ENCODE measurements around the gene CSNK1E. TPM values are rescaled to one million over a fixed set of nuclear protein-coding genes. Genes with fewer than 3 reads are reported as not detected.
A peak's percentile ranks its signal among the peaks of the same experiment; 100 is the strongest.

CSNK1E gene
- total and polyA plus RNA-seq, 9 donors: 68.8 to 136 (median 112) TPM

DNA sequence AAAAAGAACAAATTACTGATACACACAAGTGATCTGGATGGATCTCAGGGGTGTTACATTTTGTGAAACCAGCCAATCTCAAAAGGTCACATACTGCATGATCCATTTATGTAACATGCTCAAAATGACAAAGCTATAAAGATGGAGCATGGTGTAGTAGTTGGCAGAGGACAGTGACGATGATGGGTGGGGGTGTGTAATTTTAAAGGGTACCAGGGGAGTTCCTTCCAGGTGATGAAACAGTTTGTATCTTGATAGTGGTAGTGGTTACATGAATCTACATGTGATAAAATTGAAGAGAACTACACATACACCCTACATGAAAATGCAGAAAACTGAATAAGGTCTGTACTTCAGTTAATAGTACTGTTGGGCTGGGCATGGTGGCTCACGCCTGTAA, 61.5 kb downstream of the CSNK1E start:
- Histone ChIP-seq H3K27ac (ENCODE audit: low read length) (no peak overlapping the region), H3K4me3 (ENCODE audit: low read length) (no peak overlapping the region), H3K27me3 (ENCODE audit: control insufficient read depth, insufficient read depth, low read length) (no peaks in the 10 kb centered on the region), H3K4me1 (ENCODE audit: control insufficient read depth, insufficient read depth, low read length) (peaks cover 51% of the 10 kb centered on the region), H3K36me3 (ENCODE audit: control insufficient read depth, insufficient read depth, low read length) (peaks cover 3% of the 10 kb centered on the region), H3K9me3 (replicated peaks; ENCODE audit: control insufficient read depth, low read depth, low read length) (no peaks in the 10 kb centered on the region)
- no peak for DNase-seq
- WGBS (ENCODE audit: insufficient coverage): no CpG with 5 or more reads among the region's 2 CpGs

DNA sequence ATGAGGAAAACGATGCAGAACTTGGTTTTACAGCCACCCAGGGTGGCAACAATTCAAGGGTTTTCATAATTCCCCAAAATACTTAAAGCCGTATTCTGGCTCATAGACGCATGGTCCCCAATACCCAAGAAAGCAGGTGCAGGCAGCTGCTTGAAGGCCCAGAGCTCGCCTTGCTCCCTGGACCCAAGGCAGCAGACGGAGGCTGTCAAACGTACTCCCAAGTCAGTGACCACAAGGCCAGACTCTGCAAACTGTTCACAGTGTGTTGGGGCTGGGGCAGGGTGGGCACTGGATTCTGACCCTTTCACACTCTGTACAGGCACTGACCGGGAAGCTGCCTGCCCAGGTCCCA, 65.9 kb downstream of the CSNK1E start:
- 44% methylated on average over 5 of the region's 7 CpGs for WGBS (ENCODE audit: insufficient coverage)
- DNase-seq: no peak
- Histone ChIP-seq H3K9me3 (replicated peaks; ENCODE audit: control insufficient read depth, low read depth, low read length) (peaks cover 7% of the 10 kb centered on the region), H3K36me3 (ENCODE audit: control insufficient read depth, insufficient read depth, low read length) (peaks cover 21% of the 10 kb centered on the region), H3K27ac (ENCODE audit: low read length) (no peak overlapping the region), H3K4me1 (ENCODE audit: control insufficient read depth, insufficient read depth, low read length) (peaks cover 31% of the 10 kb centered on the region), H3K27me3 (ENCODE audit: control insufficient read depth, insufficient read depth, low read length) (no peaks in the 10 kb centered on the region), H3K4me3 (ENCODE audit: low read length) (no peak overlapping the region)

DNA sequence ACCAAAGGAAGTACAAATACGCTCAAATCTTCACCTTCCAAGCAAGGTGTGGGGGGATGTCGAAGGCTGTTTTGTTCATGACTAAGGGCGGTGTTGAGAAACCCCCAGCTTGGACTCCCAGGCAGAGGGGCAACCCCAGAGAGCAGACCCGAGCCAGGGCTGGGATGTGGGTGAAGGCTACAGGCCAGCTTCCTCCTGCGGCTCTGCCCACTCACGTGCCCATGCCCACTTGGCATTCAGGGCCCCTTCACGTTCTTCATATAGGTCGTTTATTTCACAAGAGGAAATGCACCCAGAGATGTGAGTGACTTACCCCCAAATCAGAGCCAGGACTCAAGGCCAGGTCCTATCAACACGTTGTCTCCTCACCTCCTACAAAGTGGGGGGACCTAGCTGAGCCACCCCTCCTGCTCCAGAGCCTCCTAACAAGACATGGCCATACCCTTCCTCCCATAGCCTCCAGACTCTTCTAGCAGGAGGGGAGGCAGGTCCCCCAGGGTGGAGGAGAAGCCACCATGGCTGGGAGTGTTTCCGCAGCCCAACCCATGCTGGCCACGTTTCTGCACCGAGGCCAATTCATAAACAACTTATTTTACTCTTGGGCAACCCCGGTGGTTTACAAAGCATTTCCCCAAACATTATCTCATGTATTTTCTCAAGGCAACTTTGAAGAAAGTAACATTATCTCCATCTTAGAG, 66.4 kb downstream of the CSNK1E start:
- H3K4me1 ChIP-seq (ENCODE audit: control insufficient read depth, insufficient read depth, low read length): peaks cover 36% of the 10 kb centered on the region
- H3K4me3 ChIP-seq (ENCODE audit: low read length): no peak overlapping the region
- peaks cover 26% of the 10 kb centered on the region for H3K36me3 ChIP-seq (ENCODE audit: control insufficient read depth, insufficient read depth, low read length)
- peaks cover 7% of the 10 kb centered on the region for H3K9me3 ChIP-seq (replicated peaks; ENCODE audit: control insufficient read depth, low read depth, low read length)
- DNase-seq: no peak
- no peaks in the 10 kb centered on the region for H3K27me3 ChIP-seq (ENCODE audit: control insufficient read depth, insufficient read depth, low read length)
- WGBS (ENCODE audit: insufficient coverage): 89% methylated on average over 6 of the region's 13 CpGs
- H3K27ac ChIP-seq (ENCODE audit: low read length): no peak overlapping the region

DNA sequence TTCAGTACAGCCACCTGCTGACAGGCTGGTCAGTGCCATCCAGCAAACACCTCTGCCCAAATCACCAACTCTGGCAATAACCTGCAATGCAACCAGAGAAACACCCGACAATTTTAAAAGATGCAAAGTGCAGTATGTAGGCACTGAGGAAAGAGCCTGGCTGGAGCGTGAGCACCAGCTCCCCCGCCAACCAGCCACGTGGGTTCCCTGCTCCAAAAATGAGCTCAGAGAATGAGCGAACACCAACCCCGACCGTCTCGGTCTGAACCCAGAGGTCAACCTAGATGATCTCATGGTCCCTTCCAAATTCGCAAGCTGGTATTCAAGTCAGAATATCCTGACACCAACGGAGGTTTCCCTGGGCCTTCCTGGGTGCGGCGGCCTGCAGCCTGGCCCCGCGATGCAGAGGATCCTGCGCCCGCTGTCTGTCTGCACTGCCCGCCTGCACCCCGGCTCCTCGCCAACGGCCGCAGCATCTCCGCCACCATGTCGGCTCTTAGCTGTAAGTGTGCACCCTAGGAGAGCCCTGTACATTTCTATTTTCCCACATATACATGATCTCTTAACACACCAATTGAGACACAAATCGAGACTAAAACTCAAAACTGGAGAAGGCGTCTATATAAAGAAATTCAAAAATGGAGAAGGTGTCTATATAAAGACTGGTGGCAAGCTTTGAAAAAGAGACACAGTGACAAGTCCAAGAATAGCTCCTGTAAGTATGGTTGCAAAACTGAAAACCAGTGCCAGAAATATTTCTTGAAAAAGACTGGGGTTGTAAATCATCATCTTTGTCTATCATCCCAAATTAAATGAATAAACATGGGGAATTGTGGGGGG, 67.2 kb downstream of the CSNK1E start:
- Histone ChIP-seq H3K9me3 (replicated peaks; ENCODE audit: control insufficient read depth, low read depth, low read length) (peaks cover 7% of the 10 kb centered on the region), H3K4me1 (ENCODE audit: control insufficient read depth, insufficient read depth, low read length) (peaks cover 36% of the 10 kb centered on the region), H3K27ac (ENCODE audit: low read length) (no peak overlapping the region), H3K36me3 (ENCODE audit: control insufficient read depth, insufficient read depth, low read length) (peaks cover 33% of the 10 kb centered on the region), H3K27me3 (ENCODE audit: control insufficient read depth, insufficient read depth, low read length) (no peaks in the 10 kb centered on the region), H3K4me3 (ENCODE audit: low read length) (no peak overlapping the region)
- DNase-seq: no peak
- WGBS (ENCODE audit: insufficient coverage): 93% methylated on average over 23 of the region's 25 CpGs

DNA sequence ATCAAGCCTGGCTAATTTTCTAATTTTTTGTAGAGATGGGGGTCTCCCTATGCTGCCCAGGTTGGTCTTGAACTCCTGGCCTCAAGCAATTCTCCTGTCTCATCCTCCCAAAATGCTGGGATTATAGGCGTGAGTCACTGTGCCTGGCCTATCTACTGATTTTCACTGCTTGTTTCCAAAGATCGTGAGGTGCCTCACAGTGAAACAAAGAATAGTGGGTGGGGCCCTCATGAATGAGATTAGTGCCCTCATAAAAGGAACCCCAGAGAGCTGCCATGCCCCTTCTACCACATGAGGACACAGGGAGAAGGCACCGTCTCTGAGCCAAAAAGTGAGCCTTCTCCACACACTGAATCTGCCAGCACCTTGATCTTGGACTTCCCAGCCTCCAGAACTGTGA, 67.9 kb downstream of the CSNK1E start:
- Histone ChIP-seq H3K4me3 (ENCODE audit: low read length) (no peak overlapping the region), H3K9me3 (replicated peaks; ENCODE audit: control insufficient read depth, low read depth, low read length) (peaks cover 7% of the 10 kb centered on the region), H3K4me1 (ENCODE audit: control insufficient read depth, insufficient read depth, low read length) (peaks cover 38% of the 10 kb centered on the region), H3K36me3 (ENCODE audit: control insufficient read depth, insufficient read depth, low read length) (peaks cover 40% of the 10 kb centered on the region), H3K27me3 (ENCODE audit: control insufficient read depth, insufficient read depth, low read length) (no peaks in the 10 kb centered on the region), H3K27ac (ENCODE audit: low read length) (no peak overlapping the region)
- DNase-seq: no peak
- WGBS (ENCODE audit: insufficient coverage): 100% methylated on average over 1 of the region's 3 CpGs

DNA sequence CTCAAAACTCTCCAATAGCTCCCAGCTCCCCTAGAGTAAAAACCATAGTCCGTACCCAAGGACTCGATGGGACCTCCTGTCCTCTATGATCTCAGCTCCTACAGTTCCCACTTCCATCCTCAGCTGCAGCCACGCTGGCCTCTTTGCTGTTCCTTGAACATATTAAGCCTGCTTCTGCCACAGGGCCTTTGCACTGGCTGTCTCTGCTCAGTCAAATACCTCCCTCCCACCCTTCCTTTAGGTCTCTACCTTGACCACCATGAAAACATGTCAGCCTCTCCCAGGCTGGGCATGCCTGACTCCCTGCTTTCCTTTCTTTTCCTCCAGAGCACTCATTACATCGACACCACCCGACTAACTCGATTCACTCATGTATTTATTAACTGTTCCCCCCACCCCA, 69.0 kb downstream of the CSNK1E start:
- Histone ChIP-seq H3K27me3 (ENCODE audit: control insufficient read depth, insufficient read depth, low read length) (no peaks in the 10 kb centered on the region), H3K27ac (ENCODE audit: low read length) (no peak overlapping the region), H3K36me3 (ENCODE audit: control insufficient read depth, insufficient read depth, low read length) (peaks cover 51% of the 10 kb centered on the region), H3K4me3 (ENCODE audit: low read length) (no peak overlapping the region), H3K9me3 (replicated peaks; ENCODE audit: control insufficient read depth, low read depth, low read length) (peaks cover 7% of the 10 kb centered on the region), H3K4me1 (ENCODE audit: control insufficient read depth, insufficient read depth, low read length) (peaks cover 48% of the 10 kb centered on the region)
- 97% methylated on average over 6 of the region's 6 CpGs for WGBS (ENCODE audit: insufficient coverage)
- no peak for DNase-seq

DNA sequence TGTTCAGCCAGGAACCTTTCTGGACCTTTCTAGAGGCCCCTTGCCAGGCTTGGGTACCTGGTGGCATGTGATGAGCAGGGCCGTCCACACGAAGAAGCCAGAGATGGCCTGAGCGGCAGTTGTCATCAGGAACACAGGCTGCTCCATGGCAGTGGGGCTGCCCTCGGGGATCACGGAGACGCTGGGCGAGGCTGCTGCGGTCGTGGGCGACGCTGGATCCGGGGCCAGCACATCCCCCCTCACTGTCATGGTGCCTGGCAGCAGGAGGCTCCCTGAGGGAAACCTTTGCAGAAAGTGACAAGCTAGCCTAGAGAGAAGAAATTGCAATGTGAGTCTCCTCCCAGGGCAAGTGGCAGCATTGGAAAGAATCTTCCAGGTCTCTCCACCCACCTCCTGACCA, 69.5 kb downstream of the CSNK1E start:
- H3K36me3 ChIP-seq (ENCODE audit: control insufficient read depth, insufficient read depth, low read length): peaks cover 51% of the 10 kb centered on the region
- no peak overlapping the region for H3K4me3 ChIP-seq (ENCODE audit: low read length)
- peaks cover 53% of the 10 kb centered on the region for H3K4me1 ChIP-seq (ENCODE audit: control insufficient read depth, insufficient read depth, low read length)
- 82% methylated on average over 4 of the region's 12 CpGs for WGBS (ENCODE audit: insufficient coverage)
- H3K27ac ChIP-seq (ENCODE audit: low read length): no peak overlapping the region
- H3K27me3 ChIP-seq (ENCODE audit: control insufficient read depth, insufficient read depth, low read length): no peaks in the 10 kb centered on the region
- DNase-seq: no peak
- peaks cover 7% of the 10 kb centered on the region for H3K9me3 ChIP-seq (replicated peaks; ENCODE audit: control insufficient read depth, low read depth, low read length)

DNA sequence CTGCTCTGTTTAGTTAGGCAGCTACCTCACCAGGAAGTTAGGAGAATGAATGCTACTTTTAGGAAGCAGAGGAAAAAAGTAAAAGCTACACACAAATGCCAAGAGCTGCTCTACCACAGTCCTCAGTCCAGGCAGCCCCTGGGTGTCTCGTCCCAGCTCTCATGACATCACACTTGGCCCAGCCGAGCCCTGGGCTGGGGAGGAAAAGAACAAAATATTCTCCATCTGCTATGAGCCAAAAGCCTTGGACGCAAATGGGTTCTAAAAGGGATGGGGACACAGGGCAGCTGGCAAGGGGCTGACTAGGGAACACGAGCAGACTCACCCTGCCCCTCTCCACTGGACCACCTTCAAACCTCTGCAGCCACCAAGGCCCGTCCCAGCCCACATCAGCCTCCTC, 70.5 kb downstream of the CSNK1E start:
- peaks cover 7% of the 10 kb centered on the region for H3K9me3 ChIP-seq (replicated peaks; ENCODE audit: control insufficient read depth, low read depth, low read length)
- peaks cover 51% of the 10 kb centered on the region for H3K36me3 ChIP-seq (ENCODE audit: control insufficient read depth, insufficient read depth, low read length)
- no peak overlapping the region for H3K4me3 ChIP-seq (ENCODE audit: low read length)
- 14% methylated on average over 2 of the region's 5 CpGs for WGBS (ENCODE audit: insufficient coverage)
- H3K27ac ChIP-seq (ENCODE audit: low read length): peak overlapping the region; percentile 62
- no peaks in the 10 kb centered on the region for H3K27me3 ChIP-seq (ENCODE audit: control insufficient read depth, insufficient read depth, low read length)
- H3K4me1 ChIP-seq (ENCODE audit: control insufficient read depth, insufficient read depth, low read length): peaks cover 58% of the 10 kb centered on the region
- peak; percentile 94 for DNase-seq

DNA sequence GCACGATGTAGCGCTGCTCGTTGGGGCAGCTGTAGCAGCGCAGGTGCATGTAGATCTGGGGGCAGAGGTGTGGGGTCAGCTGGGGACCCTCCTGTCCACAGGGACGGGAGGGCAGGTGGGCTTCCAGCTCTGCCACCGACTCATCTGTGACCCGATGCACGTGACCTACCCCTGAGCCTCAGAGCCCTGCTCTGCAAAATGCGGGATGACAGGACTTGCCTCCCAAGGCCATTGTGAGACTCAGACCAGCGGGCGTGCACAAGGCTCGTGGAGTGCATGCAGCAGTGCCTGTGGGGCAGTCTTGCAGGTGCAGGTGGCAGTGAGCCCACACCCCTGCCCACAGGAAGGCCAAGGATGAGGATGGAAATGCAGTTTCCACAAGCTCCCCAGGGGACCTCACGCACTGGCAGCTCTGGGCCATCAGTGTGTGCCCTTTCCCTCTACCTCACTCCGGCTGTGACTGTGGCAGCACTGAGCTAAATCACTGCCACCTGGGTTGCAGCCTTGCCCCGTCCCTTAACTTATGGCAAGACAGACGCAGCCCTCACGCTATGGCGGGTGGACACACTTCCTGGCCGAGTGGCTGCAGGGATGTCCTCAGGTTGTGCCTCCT, 71.1 kb downstream of the CSNK1E start:
- no peak for DNase-seq
- Histone ChIP-seq H3K4me1 (ENCODE audit: control insufficient read depth, insufficient read depth, low read length) (peaks cover 56% of the 10 kb centered on the region), H3K4me3 (ENCODE audit: low read length) (no peak overlapping the region), H3K9me3 (replicated peaks; ENCODE audit: control insufficient read depth, low read depth, low read length) (peaks cover 7% of the 10 kb centered on the region), H3K27me3 (ENCODE audit: control insufficient read depth, insufficient read depth, low read length) (no peaks in the 10 kb centered on the region), H3K27ac (ENCODE audit: low read length) (peak overlapping the region; percentile 62), H3K36me3 (ENCODE audit: control insufficient read depth, insufficient read depth, low read length) (peaks cover 51% of the 10 kb centered on the region)
- WGBS (ENCODE audit: insufficient coverage): 84% methylated on average over 14 of the region's 19 CpGs

DNA sequence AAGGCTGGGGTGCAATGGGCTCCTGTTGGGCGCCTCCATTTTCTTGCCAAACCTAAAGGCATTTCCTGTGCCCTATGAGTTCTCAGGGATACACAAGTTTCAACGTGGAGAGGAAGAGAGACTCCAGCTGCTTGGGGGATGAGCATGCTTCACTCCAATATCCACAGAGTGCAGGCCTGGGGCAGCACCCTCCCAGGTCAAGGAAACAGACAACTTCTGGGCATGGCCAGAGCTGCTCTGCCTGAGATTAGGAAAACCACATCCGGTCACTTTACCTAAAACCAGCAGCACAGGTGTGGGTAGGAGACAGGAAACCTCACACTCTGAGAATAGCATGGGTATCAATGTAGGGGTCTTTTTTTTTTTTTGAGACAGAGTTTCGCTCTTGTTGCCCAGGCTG, 73.1 kb downstream of the CSNK1E start:
- no peaks in the 10 kb centered on the region for H3K9me3 ChIP-seq (replicated peaks; ENCODE audit: control insufficient read depth, low read depth, low read length)
- WGBS (ENCODE audit: insufficient coverage): 40% methylated on average over 1 of the region's 4 CpGs
- H3K27me3 ChIP-seq (ENCODE audit: control insufficient read depth, insufficient read depth, low read length): no peaks in the 10 kb centered on the region
- peaks cover 46% of the 10 kb centered on the region for H3K36me3 ChIP-seq (ENCODE audit: control insufficient read depth, insufficient read depth, low read length)
- peaks cover 65% of the 10 kb centered on the region for H3K4me1 ChIP-seq (ENCODE audit: control insufficient read depth, insufficient read depth, low read length)
- no peak overlapping the region for H3K4me3 ChIP-seq (ENCODE audit: low read length)
- DNase-seq: no peak
- H3K27ac ChIP-seq (ENCODE audit: low read length): peak overlapping the region; percentile 81

Data from muscle of leg (tissue), 11 donors.